Hematopoietic multipotent progenitor cell treated with erythropoietin and hydrocortisone succinate and interleukin-3 and kit ligand, for 15 days (in vitro differentiated cells): Measurements from ENCODE around the gene FXYD5.
"Not testable (repeated sequence)": the region's sequence is repeated elsewhere in the genome, so short reads cannot be mapped to it uniquely, and the experiment has no call there.

Experiments used
- DNase-seq: peaks from one replicate; pipeline ENCODE4 v3.0.0-alpha.2; 2015; ENCODE audit warnings: low spot score

FXYD5 gene

GRCh38 chr19:35138305-35138892, 16.1 kb upstream of the FXYD5 start, which contains the start of gene FXYD1:
TSS of gene FXYD1 (plus strand) at chr19:35138824. CDS start at chr19:35140080, 1,256 bp downstream.
- DNase-seq: no peak

- DNase-seq: no peak
These were observed 14.2 kb upstream of the FXYD5 start for GRCh38 chr19:35140207-35140961.

GRCh38 chr19:35140962-35141836, 13.3 kb upstream of the FXYD5 start:
- DNase-seq: peak; percentile 85

GRCh38 chr19:35141837-35142605, 12.5 kb upstream of the FXYD5 start:
- no peak for DNase-seq

- DNase-seq: peak; percentile 27
These were observed 11.8 kb upstream of the FXYD5 start for GRCh38 chr19:35142606-35143230.

- DNase-seq: no peak
These were observed 11.3 kb upstream of the FXYD5 start, which contains the start of gene FXYD7 for GRCh38 chr19:35143231-35143715. TSS of gene FXYD7 (plus strand) at chr19:35143255. CDS start at chr19:35143334, 79 bp downstream.

GRCh38 chr19:35143818-35144217, 10.7 kb upstream of the FXYD5 start:
- DNase-seq: no peak

- no peak for DNase-seq
These were observed 10.3 kb upstream of the FXYD5 start for GRCh38 chr19:35144259-35144599.

- DNase-seq: peak; percentile 46
These were observed 9.7 kb upstream of the FXYD5 start for GRCh38 chr19:35144600-35145436.

GRCh38 chr19:35146746-35147459, 7.6 kb upstream of the FXYD5 start:
- DNase-seq: no peak

GRCh38 chr19:35149463-35149862, 5.1 kb upstream of the FXYD5 start:
- DNase-seq: no peak

- no peak for DNase-seq
These were observed 4.1 kb upstream of the FXYD5 start for GRCh38 chr19:35150445-35150844.

GRCh38 chr19:35151273-35152065, 3.1 kb upstream of the FXYD5 start:
- DNase-seq: no peak

GRCh38 chr19:35153129-35153522, 1.4 kb upstream of the FXYD5 start:
- DNase-seq: not testable (repeated sequence)

- no peak for DNase-seq
These were observed 622 bp upstream of the FXYD5 start for GRCh38 chr19:35153701-35154524.

- no peak for DNase-seq
These were observed 906 bp downstream of the FXYD5 start for GRCh38 chr19:35155441-35155840.

- DNase-seq: no peak
These were observed 1.6 kb downstream of the FXYD5 start for GRCh38 chr19:35155981-35156672.
